Erythroblast (primary cell): Measurements from ENCODE around the gene BET1L.

ENCODE experiments used
- GATA1 ChIP-seq: IDR thresholded peaks from 2 replicates; pipeline ENCODE4 v1.6.1; 2011; ENCODE audit warnings: low read depth, mild to moderate bottlenecking, control low read depth, low read length, moderate library complexity
- POLR2A ChIP-seq: IDR thresholded peaks from 2 replicates; pipeline ENCODE4 v1.6.1; 2011; ENCODE audit warnings: mild to moderate bottlenecking, low read length

GRCh38 chr11:215581-216037 lies 8.4 kb upstream of the BET1L start:
- TF ChIP-seq POLR2A = no peak
- TF ChIP-seq GATA1 = no peak
